GM19395 (cell line): ENCODE data around the gene RHOBTB1.

ENCODE experiments used
- ATAC-seq: cut with Tn5 transposase; IDR thresholded peaks from one replicate; pipeline ENCODE4 v1.9.1; 2021; ENCODE audit warnings: mild to moderate bottlenecking, moderate library complexity; ENCODE audit not compliant: unreplicated experiment

Gene RHOBTB1

DNA sequence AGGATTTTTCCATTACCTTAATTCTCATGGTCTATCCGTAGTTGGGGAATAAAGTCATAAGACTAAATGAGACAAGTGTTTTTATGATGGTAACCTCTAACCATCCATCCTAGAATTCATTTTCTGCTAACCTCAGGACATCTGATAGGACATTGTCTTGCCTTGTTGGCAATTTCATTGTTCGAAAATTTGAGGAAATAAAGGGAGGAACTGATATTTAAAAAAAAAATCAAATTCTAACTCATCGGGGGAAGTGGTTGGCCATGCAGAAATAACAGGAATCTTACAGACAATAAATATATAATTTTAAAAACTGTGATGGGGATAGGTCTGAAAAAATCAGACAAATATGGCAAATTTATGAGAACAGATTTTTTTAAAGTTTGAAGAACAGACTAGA lies 21.7 kb upstream of the RHOBTB1 start:
- no peak for ATAC-seq

DNA sequence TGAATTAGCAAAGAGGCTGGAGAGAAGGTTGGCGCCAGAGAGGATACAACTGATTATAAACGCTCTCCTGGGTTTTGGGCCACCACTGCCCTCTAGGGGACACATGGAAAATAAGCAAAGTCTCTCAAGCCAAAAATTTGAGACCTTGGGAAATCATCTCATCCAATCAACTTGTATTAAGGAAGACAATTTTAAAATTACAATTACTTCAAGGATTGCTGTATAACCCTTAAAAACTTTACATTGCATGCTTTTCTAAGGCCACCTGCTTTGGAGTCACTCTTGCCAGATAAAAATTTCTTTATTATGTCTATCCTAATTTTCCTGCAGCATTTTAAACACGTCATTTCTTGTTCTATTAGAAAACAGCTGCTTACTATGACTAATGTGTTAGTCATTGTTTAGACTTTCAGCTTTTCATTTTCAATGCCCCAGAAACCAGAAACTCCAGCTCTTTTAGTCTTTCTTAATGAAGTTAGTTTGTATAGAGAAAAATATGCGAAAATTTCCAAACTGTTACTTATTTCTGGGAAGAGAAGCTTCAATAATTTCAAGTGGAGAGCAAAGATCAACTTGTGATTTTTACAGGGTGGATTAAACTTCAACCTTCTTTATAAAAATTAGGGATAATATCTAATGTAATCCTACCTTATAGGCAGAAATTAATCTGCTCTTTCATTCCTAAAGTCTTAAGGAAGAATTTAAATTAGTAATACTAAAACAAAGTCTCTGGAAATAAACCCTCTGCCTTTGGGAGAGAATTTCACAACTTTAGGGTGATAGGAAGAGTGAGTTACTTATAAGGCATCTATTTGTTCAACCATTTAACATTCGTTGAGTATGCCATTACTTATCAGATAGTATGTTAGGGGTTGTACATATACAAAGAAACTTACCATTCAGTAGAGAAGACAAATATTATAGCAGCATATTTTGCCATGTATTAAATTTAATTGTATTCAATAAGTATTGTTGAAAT lies 20.6 kb upstream of the RHOBTB1 start:
- peak; percentile 65 for ATAC-seq

GRCh38 chr10:60963441-60964256 lies 19.7 kb upstream of the RHOBTB1 start:
- ATAC-seq, result peak; percentile 16

GRCh38 chr10:60962946-60963345 lies 19.0 kb upstream of the RHOBTB1 start:
- ATAC-seq, result no peak

DNA sequence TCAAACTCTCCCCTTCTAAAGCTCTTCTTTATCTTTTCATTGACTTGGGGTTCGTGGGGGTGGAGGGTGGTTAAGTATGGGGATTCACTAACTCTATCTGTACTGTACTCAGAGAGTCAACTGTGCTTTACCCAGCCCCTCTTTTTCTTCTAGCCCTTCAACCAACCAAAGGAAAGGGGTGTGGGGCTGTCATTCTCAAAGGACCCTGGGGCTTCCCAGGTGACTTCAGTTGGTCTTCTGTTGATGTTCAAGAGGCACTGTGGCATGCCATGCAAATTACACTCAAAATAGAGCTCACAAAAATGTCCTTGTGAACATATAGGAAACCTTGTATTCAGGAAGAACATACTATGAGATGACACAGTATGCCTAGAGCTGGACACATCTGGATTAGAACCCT lies 16.9 kb upstream of the RHOBTB1 start:
- ATAC-seq, result no peak

- ATAC-seq, result no peak
Measured at GRCh38 chr10:60960031-60960430, 16.0 kb upstream of the RHOBTB1 start.

DNA sequence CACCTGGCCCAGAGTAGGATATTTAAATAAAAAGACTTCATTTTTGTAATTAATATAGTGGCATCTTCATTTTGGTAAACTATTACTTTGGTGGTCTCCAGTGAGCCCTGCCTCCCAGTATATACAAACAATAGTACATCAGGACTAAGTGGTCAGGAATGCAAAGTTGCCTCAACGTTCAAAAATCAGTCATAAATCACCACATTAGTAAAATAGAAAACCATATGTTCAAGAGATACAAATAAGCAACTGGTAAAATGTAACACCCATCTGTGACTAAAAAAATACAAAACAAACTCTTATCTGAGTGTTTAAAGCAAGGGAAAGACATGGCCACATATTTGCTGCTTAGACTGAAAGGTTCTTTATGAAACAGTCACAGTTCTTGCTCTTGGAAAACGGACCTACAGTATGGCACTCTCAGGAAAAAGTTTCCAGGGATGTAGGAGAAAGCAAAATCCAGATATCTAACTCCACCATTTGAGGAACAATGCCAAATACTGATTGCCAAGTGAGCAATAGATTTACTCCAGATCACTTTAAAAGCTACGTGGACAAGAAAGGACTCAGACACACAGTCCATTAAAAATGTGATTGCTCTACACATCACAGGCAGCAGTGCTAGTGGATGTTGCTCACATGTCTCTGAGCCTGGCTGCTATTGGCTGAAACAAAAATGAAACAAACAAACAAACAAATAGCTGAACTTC lies 15.1 kb upstream of the RHOBTB1 start:
- no peak for ATAC-seq

DNA sequence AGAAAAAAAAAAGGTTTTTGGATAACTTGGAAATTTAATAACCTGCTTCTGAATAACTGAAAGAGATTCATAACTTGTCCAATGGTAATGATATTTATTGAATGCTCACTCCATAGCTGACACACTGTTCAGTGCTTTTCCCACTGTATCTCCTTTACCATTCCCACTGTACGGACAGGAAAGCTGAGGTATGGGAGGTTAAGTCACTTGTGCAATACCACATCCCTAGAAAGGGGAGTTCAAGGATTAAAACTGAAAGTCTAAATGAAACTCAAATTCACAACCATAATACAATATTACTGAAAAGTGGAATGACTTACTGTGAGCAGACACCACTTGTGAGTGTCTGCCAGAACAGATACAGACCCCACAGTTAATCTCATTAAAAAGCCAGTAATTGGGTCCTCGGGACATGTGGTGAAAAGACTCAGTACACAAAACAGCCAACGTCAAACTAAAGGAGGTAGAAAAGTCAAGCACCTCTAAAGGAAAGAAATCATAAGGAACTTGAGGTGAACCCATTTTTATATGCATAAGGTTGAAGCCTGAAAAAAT lies 13.8 kb upstream of the RHOBTB1 start:
- ATAC-seq, result no peak

GRCh38 chr10:60955957-60956425 lies 12.0 kb upstream of the RHOBTB1 start:
- no peak for ATAC-seq

DNA sequence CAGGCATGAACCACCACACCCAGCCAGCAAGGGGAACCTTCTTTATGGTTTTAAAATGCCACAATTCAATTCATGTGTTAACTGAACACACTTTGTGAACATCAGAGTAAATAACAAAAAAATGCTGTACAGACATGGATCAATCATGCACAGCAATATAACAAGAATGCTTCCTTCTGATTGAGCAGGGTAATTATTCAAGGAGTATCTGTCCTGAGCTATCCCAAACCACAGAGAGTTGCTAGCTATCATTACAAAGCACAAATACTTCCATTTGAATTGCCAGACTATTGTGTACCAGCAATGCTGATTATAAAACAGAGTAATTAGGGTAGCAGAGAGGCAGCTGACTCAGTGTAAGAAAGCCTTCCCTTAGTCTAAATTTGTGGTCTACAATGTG lies 11.3 kb upstream of the RHOBTB1 start:
- ATAC-seq, result no peak

DNA sequence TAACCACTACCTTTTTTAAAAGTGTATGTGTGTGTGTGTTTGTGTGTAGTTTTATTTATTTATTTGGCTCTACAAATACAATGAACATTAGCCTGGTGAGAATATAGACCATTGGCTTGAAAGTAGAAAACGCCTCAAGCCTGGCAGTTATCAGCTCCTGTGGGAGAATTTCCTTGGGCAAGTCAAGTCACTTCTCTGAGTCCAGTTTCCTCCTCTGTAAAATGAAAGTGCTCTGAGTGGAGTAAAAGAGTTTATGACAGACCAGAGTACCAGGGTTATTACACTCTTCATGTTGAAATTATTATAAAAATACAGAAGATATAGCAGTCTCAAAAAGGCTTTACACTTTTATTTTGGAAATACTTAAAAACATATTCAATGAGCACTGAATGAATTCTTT lies 10.1 kb upstream of the RHOBTB1 start:
- ATAC-seq, result no peak

GRCh38 chr10:60953420-60953819 lies 9.4 kb upstream of the RHOBTB1 start:
- no peak for ATAC-seq

GRCh38 chr10:60952846-60953220 lies 8.8 kb upstream of the RHOBTB1 start:
- no peak for ATAC-seq

DNA sequence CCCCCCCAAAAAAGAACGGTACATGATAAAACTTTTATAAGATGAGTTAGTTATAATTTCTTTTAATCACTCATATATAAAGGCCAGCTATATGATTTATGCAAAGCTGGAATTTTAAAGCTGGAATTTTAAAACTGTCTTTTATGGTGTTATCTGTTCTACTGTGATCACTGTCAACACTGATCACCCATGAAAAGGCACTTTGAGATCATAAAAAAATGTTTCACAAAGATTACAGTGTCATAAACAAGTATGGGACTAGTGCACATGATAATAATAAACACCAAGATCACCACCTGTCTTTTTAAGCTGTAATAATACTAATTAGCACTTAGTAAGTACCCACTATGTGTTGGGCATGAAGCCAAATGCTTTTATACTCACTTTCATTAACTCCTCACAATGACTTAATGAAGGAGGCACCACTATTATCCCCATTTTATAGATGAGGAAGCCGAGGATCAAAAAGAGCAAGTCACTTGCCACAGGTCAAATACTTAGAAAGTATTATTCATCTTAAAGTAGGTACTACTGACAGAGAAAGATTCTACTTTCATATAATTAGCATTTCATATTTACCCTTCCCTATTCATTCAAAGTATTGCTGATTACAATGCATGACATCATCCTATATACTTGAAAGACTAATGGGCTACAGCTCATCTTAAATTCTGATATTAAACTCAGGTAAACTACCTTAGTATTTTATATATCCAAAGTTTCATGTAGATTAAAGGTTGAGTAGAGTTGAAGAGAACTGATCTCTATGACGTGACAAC lies 8.3 kb upstream of the RHOBTB1 start:
- no peak for ATAC-seq

DNA sequence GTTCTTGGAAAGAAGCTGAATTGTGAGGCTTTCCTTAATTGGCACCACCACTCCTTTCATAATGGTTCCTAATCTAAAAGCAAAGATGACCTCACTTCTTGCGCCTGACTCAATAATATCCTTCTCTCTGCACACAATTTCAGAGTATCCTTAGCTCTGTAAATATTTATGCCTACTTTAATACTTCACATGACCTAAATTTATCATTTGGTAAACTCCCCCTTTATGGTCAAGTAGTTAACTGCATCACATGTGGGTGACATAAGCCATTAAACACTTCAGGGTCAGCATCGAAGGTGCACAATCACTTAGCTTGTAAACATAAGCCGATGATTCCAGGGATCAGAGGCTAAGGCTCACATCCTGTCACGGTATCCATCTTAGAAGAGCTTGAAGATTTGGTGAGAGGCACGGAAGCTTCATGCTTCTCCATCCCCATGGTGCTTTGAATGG lies 7.3 kb upstream of the RHOBTB1 start:
- ATAC-seq, result no peak

DNA sequence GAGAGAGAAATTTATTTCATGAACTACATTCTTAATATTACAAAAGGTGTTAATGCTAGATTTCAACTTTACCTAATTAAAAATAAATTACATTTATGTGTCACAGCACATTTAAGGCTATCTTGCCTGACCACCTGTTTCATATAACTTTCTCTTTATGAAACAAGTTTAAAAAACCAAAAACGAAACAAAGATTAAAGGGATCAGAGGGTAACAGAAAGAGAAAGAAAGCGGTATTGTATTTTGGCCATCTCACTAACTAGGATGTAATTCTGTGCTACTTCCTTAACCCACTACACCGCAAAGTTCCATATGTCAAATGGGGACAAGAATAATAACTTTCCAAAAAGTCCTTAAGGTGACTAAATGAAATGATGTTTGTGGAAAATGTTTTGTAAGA lies 6.3 kb upstream of the RHOBTB1 start:
- peak; percentile 89 for ATAC-seq

DNA sequence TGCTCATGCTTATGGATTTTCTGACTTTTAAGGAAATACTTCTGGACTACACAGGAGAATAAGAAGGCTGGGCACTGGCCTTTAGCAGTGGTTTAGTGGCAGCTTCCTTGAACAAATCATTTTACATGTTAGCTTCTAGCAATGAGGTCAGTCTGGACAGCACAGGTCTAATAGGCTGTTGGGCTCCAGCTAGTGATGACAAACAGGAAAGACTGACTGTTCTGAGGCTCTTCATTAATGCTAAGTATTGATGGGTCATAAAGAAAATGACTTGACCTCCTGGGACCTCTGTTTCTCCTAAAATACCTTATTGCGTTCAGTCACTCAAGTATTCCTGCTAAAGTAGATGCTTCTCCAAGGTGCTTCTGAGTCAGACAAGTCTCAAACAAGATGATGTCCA lies 4.9 kb upstream of the RHOBTB1 start:
- ATAC-seq, result no peak

DNA sequence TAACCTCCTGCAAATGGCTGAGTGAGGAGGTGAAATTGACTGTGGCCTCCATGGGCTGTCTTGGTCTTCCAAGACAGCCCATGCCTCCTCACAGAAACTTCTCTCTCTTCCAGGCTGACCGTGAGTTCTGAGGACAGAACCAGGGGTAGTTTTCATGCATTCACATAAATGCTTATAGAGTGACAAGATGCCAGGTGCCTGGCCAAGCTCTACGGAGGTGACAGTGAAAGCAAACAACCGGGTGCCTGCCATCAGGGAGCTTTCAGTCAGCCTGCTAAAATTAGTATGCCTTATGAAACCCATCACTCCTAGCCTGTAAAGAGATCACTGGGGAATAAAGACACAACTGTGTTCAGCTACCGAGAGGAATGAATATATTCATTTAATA lies 919 bp upstream of the RHOBTB1 start:
- no peak for ATAC-seq

- ATAC-seq, result peak; percentile 44
Measured at GRCh38 chr10:60943316-60944057, 498 bp downstream of the RHOBTB1 start.
